HG03280 (cell line): ENCODE results near the gene PDE4B.
"Not testable (repeated sequence)": the region's sequence is repeated elsewhere in the genome, so short reads cannot be mapped to it uniquely, and the experiment has no call there.

Source experiments
- ATAC-seq: cut with Tn5 transposase; IDR thresholded peaks from one replicate; pipeline ENCODE4 v1.9.1; 2021; ENCODE audit warnings: mild to moderate bottlenecking, moderate library complexity; ENCODE audit not compliant: unreplicated experiment

The PDE4B gene

DNA sequence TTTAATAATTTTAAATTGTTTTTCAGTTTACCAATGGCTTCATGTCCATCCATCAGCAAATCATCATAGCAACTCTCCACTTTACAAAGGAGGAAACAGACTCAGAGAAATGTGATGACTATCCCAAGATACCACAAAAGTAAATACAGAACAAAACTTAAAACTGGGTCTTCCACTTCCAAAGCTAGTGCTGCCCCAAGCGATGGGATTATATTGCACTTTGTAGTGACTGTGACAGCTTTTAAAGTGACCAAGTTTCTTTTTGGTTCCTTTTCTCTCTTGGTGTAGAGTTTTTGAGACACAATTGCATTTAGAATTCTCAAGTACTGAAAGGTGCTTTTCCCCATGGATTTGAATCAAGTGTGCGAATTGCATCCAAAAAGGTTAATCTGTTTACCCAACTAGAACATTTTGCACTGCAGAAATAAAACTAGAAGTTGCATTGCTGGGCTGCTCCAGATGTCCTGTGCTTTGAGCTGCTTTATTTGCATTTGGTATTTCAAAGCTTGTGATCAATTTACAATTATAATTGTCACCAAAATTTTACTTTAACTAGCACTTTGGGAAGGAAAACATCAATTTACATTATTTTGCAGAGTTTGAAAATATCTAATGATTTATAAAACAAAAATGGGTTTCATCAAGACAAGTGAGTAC, 320.2 kb downstream of the PDE4B start:
- ATAC-seq = no peak

DNA sequence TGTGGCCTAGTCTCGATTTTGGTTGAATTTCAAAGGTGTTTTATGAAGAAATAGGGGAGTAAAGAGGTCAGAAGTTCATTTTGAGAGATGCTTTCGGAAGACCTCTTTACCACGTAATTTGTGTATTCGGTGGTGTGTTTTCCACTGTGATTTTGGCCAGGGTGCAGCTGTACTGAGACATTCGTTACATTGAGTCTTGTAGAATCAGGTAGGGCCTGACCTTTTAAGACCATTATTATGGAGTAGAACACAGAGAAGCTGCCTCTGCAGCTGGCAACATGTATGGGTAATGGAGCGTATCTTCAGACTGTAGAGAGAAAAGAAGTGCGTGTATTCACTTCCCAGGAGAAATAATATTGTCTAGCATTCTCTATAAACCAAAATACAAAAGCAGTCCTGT, 326.5 kb downstream of the PDE4B start:
- no peak for ATAC-seq

DNA sequence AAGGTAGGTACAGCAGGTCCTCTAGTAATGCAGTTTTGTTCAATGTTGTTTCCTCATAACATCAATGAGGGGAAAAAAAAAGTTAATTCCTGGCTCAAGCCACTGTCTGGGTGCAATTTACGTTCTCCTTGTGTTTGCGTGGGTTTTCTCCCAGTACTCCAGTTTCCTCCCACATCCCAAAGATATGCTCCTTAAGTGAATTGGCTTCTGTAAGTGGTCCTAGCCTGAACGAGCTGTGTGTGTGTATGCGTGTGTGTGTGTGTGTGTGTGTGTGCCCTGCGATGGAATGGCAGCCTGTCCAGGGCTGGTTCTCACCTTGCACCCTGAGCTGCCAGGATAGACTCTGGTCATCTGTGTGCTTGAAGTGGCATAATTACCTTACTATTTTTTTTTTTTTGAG, 332.0 kb downstream of the PDE4B start:
- ATAC-seq = no peak

DNA sequence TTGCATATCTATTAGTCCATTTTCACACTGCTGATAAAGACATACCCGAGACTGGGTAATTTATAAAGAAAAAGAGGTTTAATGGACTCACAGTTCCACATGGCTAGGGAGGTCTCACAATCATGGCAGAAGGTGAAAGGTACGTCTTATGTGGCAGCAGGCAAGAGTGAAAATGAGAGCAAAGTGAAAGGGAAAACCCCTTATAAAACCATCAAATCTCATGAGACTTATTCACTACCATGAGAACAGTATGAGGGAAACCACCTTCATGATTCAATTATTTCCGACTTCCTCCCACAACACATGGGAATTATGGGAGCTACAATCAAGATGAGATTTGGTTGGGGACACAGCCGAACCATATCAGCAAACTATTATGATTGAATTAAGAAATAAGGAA, 335.9 kb downstream of the PDE4B start:
- not testable (repeated sequence) for ATAC-seq

- ATAC-seq = no peak
Measured at GRCh38 chr1:66132324-66132723, 339.6 kb downstream of the PDE4B start.

GRCh38 chr1:66134004-66134403, 341.3 kb downstream of the PDE4B start:
- no peak for ATAC-seq

- ATAC-seq = no peak
Measured at GRCh38 chr1:66135161-66135560, 342.5 kb downstream of the PDE4B start.

GRCh38 chr1:66136423-66136822, 343.7 kb downstream of the PDE4B start:
- ATAC-seq = not testable (repeated sequence)

- ATAC-seq = no peak
Measured at GRCh38 chr1:66137235-66137634, 344.5 kb downstream of the PDE4B start.

DNA sequence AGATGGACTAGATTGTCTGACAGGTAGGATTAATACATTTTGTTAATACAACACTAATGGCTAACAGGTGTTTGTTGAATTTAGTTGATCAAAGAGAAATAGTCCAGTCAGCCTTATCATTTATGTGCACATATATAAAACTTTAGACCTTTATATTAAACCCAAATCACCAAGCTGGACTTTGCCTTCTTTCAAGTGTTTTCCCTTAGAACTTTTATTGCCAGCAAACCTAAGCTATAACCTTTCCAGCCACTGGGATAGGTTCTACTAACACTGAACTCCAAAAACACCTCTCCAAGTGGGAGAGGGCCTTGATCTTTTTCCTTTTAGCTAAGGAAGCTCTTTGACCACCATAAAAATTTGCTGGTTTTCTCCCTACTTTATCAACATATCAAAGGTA, 345.9 kb downstream of the PDE4B start:
- no peak for ATAC-seq

- no peak for ATAC-seq
Measured at GRCh38 chr1:66140072-66140471, 347.4 kb downstream of the PDE4B start.

DNA sequence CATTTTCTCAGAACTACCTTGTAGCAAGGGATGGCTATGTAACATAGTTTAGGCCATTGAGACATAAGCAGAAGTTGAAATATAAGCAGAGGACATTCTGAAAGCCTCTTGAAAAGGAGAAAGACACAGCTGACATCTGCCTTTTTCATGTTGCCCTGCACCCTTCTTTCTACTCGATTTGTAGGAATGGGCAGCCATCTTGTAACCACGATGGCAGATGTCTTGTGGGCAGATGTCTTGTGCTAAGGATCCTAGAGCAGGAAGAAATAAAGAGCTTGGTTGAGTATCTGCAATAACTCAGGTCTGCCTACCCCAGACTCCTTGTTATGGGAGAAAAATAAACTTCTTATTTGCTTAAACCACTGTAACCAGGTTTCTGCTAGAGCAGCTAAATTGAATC, 351.0 kb downstream of the PDE4B start:
- no peak for ATAC-seq

DNA sequence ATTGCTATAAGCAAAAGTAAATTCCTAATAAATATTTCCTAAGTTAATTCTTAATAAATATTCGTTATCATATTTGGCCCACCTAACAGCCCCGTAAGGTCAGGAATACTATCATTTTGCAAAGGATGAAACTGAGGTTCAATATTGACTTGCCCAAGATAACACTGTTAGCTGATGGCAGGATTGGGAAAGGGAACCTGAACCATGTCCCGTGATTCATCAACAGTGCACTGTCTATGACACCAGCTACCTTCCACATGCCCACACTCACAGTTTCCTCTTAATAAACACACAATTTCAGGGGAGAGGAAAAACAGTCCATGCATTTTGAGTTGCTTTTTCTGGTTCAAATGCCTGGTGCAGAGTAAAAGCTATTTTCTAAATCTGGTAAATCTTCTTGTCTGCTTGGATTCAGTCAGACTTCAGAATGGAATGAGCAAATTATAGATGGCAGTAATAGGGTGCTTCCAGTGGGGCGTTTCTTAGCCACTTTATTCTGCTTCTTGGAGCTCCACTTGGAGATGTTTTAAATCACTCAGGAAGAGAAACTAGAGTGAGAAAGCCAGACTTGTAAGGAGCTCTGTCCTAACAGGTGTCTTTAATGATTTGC, 354.6 kb downstream of the PDE4B start:
- no peak for ATAC-seq

DNA sequence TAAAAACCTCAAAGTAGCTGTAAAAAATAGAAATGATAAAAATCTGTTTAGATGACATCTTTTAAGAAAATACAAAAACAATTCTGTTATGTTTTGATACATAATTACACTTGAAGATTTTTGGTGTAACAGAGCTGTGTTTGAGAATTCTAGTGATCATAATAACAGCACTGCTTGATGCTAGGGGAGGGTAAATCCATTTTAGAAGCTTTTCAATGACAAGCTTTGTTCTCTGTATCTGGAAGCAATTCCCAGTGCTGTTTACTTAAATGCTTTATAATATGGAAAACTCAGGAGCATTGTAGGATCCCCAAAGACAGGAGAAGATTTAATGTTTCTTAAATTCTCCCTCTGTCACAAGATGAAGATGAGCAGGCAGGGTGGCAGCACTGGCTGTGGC, 359.3 kb downstream of the PDE4B start:
- ATAC-seq = no peak

- no peak for ATAC-seq
Measured at GRCh38 chr1:66154394-66154793, 361.7 kb downstream of the PDE4B start.

- ATAC-seq = no peak
Measured at GRCh38 chr1:66156144-66156543, 363.4 kb downstream of the PDE4B start.

- no peak for ATAC-seq
Measured at GRCh38 chr1:66159800-66160199, 367.1 kb downstream of the PDE4B start.

DNA sequence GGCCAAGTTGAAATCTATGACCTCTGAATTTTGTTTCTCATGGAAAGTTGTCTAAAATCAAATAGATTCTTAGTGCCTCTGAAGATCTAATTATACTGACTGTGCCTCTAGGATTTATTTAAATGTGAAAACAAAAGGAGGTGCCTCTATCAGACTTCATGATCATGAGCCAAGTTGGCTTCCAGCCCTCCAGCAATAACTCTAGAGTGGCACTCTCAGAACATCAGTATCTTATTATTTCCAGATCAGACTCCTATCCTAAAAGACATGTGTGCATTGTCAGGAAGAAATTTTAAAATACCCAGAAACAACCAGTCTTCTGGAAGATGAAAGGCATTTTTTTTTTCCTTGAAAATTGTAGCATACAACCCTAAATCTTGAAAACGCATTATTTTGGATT, 368.0 kb downstream of the PDE4B start:
- ATAC-seq = no peak

DNA sequence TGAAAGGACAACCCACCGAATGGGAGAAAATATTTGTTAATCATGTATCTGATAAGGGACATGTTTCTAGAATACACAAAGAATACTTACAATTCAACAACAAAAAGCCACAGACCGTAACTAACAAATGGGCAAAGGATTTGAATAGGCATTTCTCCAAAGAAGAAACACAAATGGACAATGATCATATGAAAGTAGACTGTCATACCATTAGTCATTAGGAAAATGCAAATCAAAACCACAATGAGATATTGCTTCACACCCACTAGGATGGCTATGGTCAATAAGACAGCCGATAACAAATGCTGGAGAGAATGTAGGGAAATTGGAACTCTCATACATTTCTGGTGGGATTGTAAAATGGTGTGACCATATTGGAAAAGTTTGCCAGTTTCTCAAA, 374.1 kb downstream of the PDE4B start:
- no peak for ATAC-seq

DNA sequence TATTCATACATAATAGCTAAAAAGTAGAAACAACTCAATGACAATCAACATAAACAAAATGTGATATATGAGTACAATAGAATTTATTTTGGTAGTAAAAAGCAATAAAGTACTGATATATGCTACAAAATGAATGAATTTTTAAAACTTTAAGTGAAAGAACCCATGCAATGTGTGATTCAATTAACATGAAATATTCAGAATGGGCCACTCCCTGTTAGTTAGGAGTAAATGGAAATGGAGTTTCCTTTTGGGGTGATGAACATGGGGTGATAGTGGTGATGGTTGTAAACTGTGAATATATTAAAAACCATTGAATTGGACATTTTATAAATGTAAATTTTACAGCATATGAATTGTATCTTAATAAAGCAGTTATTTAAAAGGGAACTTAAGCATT, 374.6 kb downstream of the PDE4B start:
- ATAC-seq = no peak

GRCh38 chr1:66168467-66168887, 375.8 kb downstream of the PDE4B start:
- peak; percentile 65 for ATAC-seq

DNA sequence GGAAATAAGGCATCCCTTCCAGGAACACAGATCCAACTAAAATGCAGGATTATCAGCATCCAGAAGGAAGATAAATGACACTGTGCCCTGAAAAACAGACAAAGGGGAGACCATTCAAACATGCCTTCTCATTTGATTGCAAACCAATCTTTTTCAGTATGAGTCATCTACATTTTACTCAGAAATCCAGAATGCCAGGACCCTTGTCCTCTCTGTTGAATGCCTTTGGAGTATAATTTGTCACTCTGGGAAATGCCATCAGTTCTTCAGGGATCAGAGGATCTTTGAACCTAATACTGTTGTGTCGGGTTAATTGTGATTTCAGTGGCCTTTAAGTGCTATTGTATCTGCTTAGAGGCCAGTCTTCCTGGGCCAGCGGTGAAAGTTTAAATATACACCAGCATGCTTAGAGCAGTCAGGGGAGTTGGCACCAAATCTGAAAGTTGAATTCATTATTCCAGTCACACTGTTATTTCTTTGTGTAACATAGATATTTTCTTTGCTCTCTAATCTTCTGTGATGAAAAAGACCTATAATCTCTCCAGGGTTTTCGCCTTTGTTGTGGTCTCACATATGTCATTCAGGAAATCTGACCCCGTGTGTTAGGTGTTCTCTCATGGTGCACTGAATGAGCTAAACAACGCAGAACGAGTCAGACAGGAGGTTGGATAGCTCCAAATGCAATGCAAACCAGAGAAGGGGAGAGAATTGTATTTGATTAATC, 376.4 kb downstream of the PDE4B start:
- ATAC-seq = no peak
